ENCODE data around the gene ZNF334. TPM values are rescaled to one million over a fixed set of nuclear protein-coding genes. Genes with fewer than 3 reads are reported as not detected.

Gene ZNF334
- total and polyA plus RNA-seq, 2 of the 4 experiments (the other 2 are of a cell fraction) = 1.4 to 2.1 TPM

- Histone ChIP-seq H4K20me1 (ENCODE audit: insufficient read depth, low read length) (no peaks in the 10 kb centered on the region), H3K9ac (ENCODE audit: low read depth, low read length) (no peak overlapping the region), H3K4me3 (ENCODE audit: insufficient read depth, low read depth, low read length) (no peak overlapping the region), H3K79me1 (ENCODE audit: low read depth in 1 of 2, low read length in 2 of 2) (no peaks in the 10 kb centered on the region), H2BK20ac (ENCODE audit: low read depth, low read length) (no peak overlapping the region), H3K9me1 (ENCODE audit: insufficient read depth, low read length) (no peaks in the 10 kb centered on the region), H3K56ac (ENCODE audit: extremely low read depth, insufficient read depth, low read length) (no peak overlapping the region), H3K27me3 (ENCODE audit: control insufficient read depth, insufficient read depth, low read length) (peaks cover 3% of the 10 kb centered on the region; the same call in 1 of the 2 replicates), H3K27ac (ENCODE audit: insufficient read depth, low read length) (no peak overlapping the region), H4K8ac (ENCODE audit: low read depth in 2 of 2, low read length in 2 of 2) (no peak overlapping the region), H3K4me1 (ENCODE audit: control insufficient read depth, insufficient read depth, low read length) (no peaks in the 10 kb centered on the region), H3K36me3 (ENCODE audit: control insufficient read depth, insufficient read depth, low read length) (no peaks in the 10 kb centered on the region), H2AFZ (replicated peaks; ENCODE audit: low read length, poor library complexity) (no peak overlapping the region), H2BK120ac (ENCODE audit: low read depth, low read length) (no peak overlapping the region), H3K14ac (replicated peaks; ENCODE audit: low read depth, low read length) (no peak overlapping the region), H2AK9ac (replicated peaks; ENCODE audit: low read depth, low read length, poor library complexity) (no peak overlapping the region), H3K4ac (ENCODE audit: low read depth, low read length) (no peak overlapping the region), H2BK15ac (ENCODE audit: low read depth, low read length) (no peak overlapping the region), H4K5ac (ENCODE audit: low read depth, low read length) (no peak overlapping the region), H3K23ac (ENCODE audit: low read depth, low read length) (no peak overlapping the region), H2AK5ac (ENCODE audit: low read depth, low read length) (no peak overlapping the region), H2BK5ac (ENCODE audit: low read depth, low read length, poor library complexity, severe bottlenecking) (no peak overlapping the region), H3K9me3 (ENCODE audit: control insufficient read depth, insufficient read depth, low read length) (no peaks in the 10 kb centered on the region), H3K4me2 (ENCODE audit: low read depth, low read length) (no peak overlapping the region), H3K18ac (ENCODE audit: low read depth, low read length) (no peak overlapping the region), H4K91ac (ENCODE audit: insufficient read depth, low read depth, low read length) (no peak overlapping the region)
- no CpG with 5 or more reads among the region's 2 CpGs for WGBS, 2 experiments (ENCODE audit: extremely low coverage in 2 of 2, insufficient read length in 1 of 2)
- BruUV-seq (replicated peaks) = no TSS peak
- DNase-seq (peak; percentile 17), ATAC-seq (ENCODE audit: low read depth) (no peak)
- in situ Hi-C loops (cut with MboI; ENCODE audit: low sequenced_read_pairs) = loop anchor here (5.0 kb wide), 1 partner anchor 158 kb away; no protein-coding TSS in a partner anchor
- dilution Hi-C loops (cut with HindIII; ENCODE audit: low sequenced_read_pairs, unreplicated experiment) = no loop called here
- intact Hi-C loops (cut with micrococcal nuclease) = no loop called here
- ChIA-PET POLR2A (ENCODE audit: unreplicated experiment) (no interaction called here), CTCF (no interaction called here)
- no peak for TF ChIP-seq MAFK (IDR thresholded peaks at IDR 0.05; ENCODE audit: low read depth, low read length)
- TF ChIP-seq ELK1 (IDR thresholded peaks at IDR 0.05; ENCODE audit: borderline replicate concordance, low read depth, low read length) = no peak
- TF ChIP-seq RFX5 (IDR thresholded peaks at IDR 0.05; ENCODE audit: low read depth, low read length) = no peak
- TF ChIP-seq CEBPB (IDR thresholded peaks at IDR 0.05; ENCODE audit: low read depth, low read length) = peak; percentile 52
- no peak for TF ChIP-seq CHD1 (IDR thresholded peaks at IDR 0.05; ENCODE audit: low read depth, low read length)
- no peak for TF ChIP-seq USF2 (IDR thresholded peaks at IDR 0.05; ENCODE audit: low read depth, low read length)
Observed at GRCh38 chr20:46523696-46524328, 10.5 kb upstream of the ZNF334 start.
